Endometrial microvascular endothelial cells (primary cell): Measurements from ENCODE around the gene GATAD2B. TPM values are rescaled to one million over a fixed set of nuclear protein-coding genes. Genes with fewer than 3 reads are reported as not detected.

ENCODE experiments used
- in situ Hi-C: cut with HindIII; loops from 2 replicates; pipeline ENCODE4 v1.10.0; 2017; ENCODE audit warnings: low sequenced_read_pairs, low pct_unique_long_range_greater_than_20kb; ENCODE audit errors: inconsistent ontology term
- total RNA-seq: library from RNA; depleted of rRNA; stranded (reverse); fragments of >200 nt; gene quantifications from one replicate; pipeline ENCODE4 v1.2.3, GENCODE V29; 2015; ENCODE audit errors: inconsistent ontology term

The GATAD2B gene
- total RNA-seq: 7.4 TPM

GRCh38 chr1:153922972-153923925 is at the start of gene GATAD2B:
TSS of gene GATAD2B (minus strand) at chr1:153922972. CDS start at chr1:153828347, 94,625 bp downstream.
- in situ Hi-C loops: no loop called here

GRCh38 chr1:153970346-153970745 is 47.6 kb upstream of the GATAD2B start:
- in situ Hi-C loops: no loop called here

- in situ Hi-C loops: loop anchor here (10.0 kb wide), 1 partner anchor 154 kb away; no protein-coding TSS in a partner anchor
Observed at GRCh38 chr1:153968972-153969371, 46.2 kb upstream of the GATAD2B start.

- in situ Hi-C loops: loop anchor here (10.0 kb wide), 1 partner anchor 154 kb away; no protein-coding TSS in a partner anchor
Observed at GRCh38 chr1:153968408-153968807, 45.6 kb upstream of the GATAD2B start.

GRCh38 chr1:153968000-153968363 is 45.2 kb upstream of the GATAD2B start:
- in situ Hi-C loops: loop anchor here (10.0 kb wide), 1 partner anchor 153 kb away; no protein-coding TSS in a partner anchor

GRCh38 chr1:153967107-153967999 is 44.6 kb upstream of the GATAD2B start, which contains the start of gene CREB3L4:
TSS of gene CREB3L4 (plus strand) at chr1:153967902. CDS start at chr1:153968526, 624 bp downstream.
- in situ Hi-C loops: loop anchor here (10.0 kb wide), 1 partner anchor 153 kb away; no protein-coding TSS in a partner anchor

- in situ Hi-C loops: loop anchor here (10.0 kb wide), 1 partner anchor 149 kb away; no protein-coding TSS in a partner anchor
Observed at GRCh38 chr1:153963850-153964331, 41.1 kb upstream of the GATAD2B start.

GRCh38 chr1:153963030-153963849 is 40.5 kb upstream of the GATAD2B start, which contains the start of gene SLC39A1:
TSS of gene SLC39A1 (minus strand) at chr1:153963537. CDS start at chr1:153962715, 822 bp downstream.
- in situ Hi-C loops: loop anchor here (10.0 kb wide), 1 partner anchor 148 kb away; no protein-coding TSS in a partner anchor

- in situ Hi-C loops: loop anchor here (10.0 kb wide), 1 partner anchor 148 kb away; no protein-coding TSS in a partner anchor
Observed at GRCh38 chr1:153962088-153963029, 39.6 kb upstream of the GATAD2B start.

GRCh38 chr1:153961421-153961820 is 38.6 kb upstream of the GATAD2B start:
- in situ Hi-C loops: loop anchor here (10.0 kb wide), 1 partner anchor 147 kb away; no protein-coding TSS in a partner anchor

- in situ Hi-C loops: loop anchor here (10.0 kb wide), 1 partner anchor 145 kb away; no protein-coding TSS in a partner anchor
Observed at GRCh38 chr1:153960206-153960605, 37.4 kb upstream of the GATAD2B start.

- in situ Hi-C loops: no loop called here
Observed at GRCh38 chr1:153959454-153959853, 36.7 kb upstream of the GATAD2B start.

GRCh38 chr1:153958961-153959260 is 36.1 kb upstream of the GATAD2B start:
- in situ Hi-C loops: no loop called here

- in situ Hi-C loops: no loop called here
Observed at GRCh38 chr1:153958111-153958960, 35.6 kb upstream of the GATAD2B start, which contains the start of gene CRTC2. TSS of gene CRTC2 (minus strand) at chr1:153958612. CDS start at chr1:153958497, 115 bp downstream.

GRCh38 chr1:153957744-153958110 is 35.0 kb upstream of the GATAD2B start:
- in situ Hi-C loops: no loop called here
